Kidney (tissue), 14 donors: ENCODE results near the gene MMP3. TPM values are rescaled to one million over a fixed set of nuclear protein-coding genes. Genes with fewer than 3 reads are reported as not detected.

Experiments used
- DNase-seq, 5 donors: peaks; one replicate each; pipeline ENCODE4 v3.0.0-alpha.2; 2013 to 2020
- FAIRE-seq: peaks from 2 replicates; lab custom pipeline; 2012; peaks lifted over from hg19 to GRCh38; lab: Jason Lieb, UNC
- H3K27ac ChIP-seq, 2 donors: one replicate each; pipeline ENCODE4 v1.7.0; 2013; ENCODE audit warnings: low read depth in 2 of 2, low read length in 2 of 2, inconsistent platforms in 1 of 2
- H3K27me3 ChIP-seq: one replicate; pipeline ENCODE4 v1.7.1; 2013; ENCODE audit warnings: low read length, inconsistent platforms; ENCODE audit not compliant: control insufficient read depth, insufficient read depth
- H3K36me3 ChIP-seq, 3 donors: one replicate each; pipeline versions ENCODE4 v1.7.0 to v1.7.1; 2013; ENCODE audit warnings: low read length in 3 of 3, control low read depth in 1 of 3, inconsistent platforms in 1 of 3; ENCODE audit not compliant: insufficient read depth in 3 of 3, control insufficient read depth in 2 of 3
- H3K4me1 ChIP-seq, 3 donors: one replicate each; pipeline versions ENCODE4 v1.7.0 to v1.7.1; 2013; ENCODE audit warnings: low read length in 3 of 3, inconsistent platforms in 1 of 3, low read depth in 1 of 3; ENCODE audit not compliant: control insufficient read depth in 2 of 3, insufficient read depth in 2 of 3
- H3K4me3 ChIP-seq, 3 donors: one replicate each; pipeline versions ENCODE4 v1.7.0 to v1.8.1; 2013; ENCODE audit warnings: low read length in 3 of 3, control low read depth in 1 of 3, inconsistent platforms in 1 of 3
- H3K9ac ChIP-seq, 3 donors: one replicate each; pipeline versions ENCODE4 v1.7.0 to v1.7.1; 2013; ENCODE audit warnings: low read length in 3 of 3, control low read depth in 1 of 3, inconsistent platforms in 1 of 3
- H3K9me3 ChIP-seq, 3 donors: one replicate each; pipeline versions ENCODE4 v1.7.0 to v1.7.1; 2013; ENCODE audit warnings: low read length in 3 of 3, control low read depth in 1 of 3, inconsistent platforms in 1 of 3; ENCODE audit not compliant: control insufficient read depth in 2 of 3, insufficient read depth in 1 of 3
- intact Hi-C: fragments of 100-400 bp; cut with DNase I; formaldehyde crosslinking; loops from one replicate; pipeline ENCODE4 v1.11.1; 2022
- polyA plus RNA-seq: library from polyadenylated mRNA; stranded (reverse); fragments of 350-450 nt; fragmentation: Illumina TruSeq; extraction: RNeasy Lipid Tissue Mini Kit (QIAGEN cat#74804); gene quantifications from one replicate; pipeline ENCODE4 v1.2.3, GENCODE V29; 2014; ENCODE audit warnings: low read depth, low replicate concordance; ENCODE audit not compliant: insufficient read depth
- total RNA-seq: library from RNA; stranded (reverse); fragmentation: NEBNext Ultra II Directional; extraction: Animal tissue kit (Norgen Biotek cat#: 25700); gene quantifications from one replicate; pipeline ENCODE4 v1.2.1, GENCODE V29; 2021
- TF ChIP-seq, protein P1 (sequence below): IDR thresholded peaks from 3 replicates; pipeline ENCODE4 v1.5.1; 2012; ENCODE audit warnings: mild to moderate bottlenecking, moderate library complexity, borderline replicate concordance; ENCODE audit not compliant: insufficient read depth; ENCODE audit errors: extremely low read depth
- donor health status: control.
- donor health status: control.
- donor health status: control.
- donor health status: control.
- donor health status: control.
- donor health status: DM: yes; HTN: yes; CAD: no.
- donor health status: Normal renal cell carcinoma (clear cell type).

MMP3 gene
- total and polyA plus RNA-seq, 2 donors from 2014 or later = 0.44 TPM; not detected in 1

DNA sequence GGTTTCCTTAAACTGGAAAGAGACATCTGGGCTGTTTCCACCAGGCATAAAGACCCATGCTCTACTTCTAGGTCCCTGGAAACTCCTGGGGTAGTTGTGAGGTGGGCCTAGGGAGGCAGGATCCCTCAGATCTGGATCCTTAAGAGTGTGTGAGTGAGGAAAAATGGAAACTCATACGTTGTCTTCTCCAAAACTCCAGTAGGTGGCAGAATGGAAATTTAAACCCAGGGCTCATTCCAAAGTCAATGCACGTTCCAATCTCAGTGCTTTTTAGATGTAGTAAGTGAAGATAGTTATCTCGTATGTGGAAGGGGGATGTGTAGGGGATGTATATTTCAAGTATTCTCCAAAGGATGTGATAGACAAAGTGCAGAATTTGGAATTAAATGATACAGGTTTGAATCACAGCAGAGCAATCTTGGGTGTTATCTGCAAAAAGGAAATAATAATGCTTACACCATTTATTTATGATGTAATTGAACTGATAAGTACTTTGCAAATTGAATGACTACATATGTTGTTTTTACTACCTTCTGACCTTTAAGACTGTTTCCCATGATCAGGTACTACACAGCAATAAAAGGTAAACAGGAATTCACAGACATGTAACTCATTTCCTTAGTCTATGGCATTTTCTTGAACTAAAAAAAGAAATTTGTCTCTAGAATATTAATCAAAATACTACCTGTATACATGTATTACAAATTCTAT is 32.3 kb downstream of the MMP3 start:
- no peaks in the 10 kb centered on the region for H3K4me1 ChIP-seq
- H3K9me3 ChIP-seq = no peaks in the 10 kb centered on the region
- no peaks in the 10 kb centered on the region for H3K36me3 ChIP-seq
- FAIRE-seq = no peak
- no peak overlapping the region for H3K4me3 ChIP-seq
- TF ChIP-seq, protein P1, sequence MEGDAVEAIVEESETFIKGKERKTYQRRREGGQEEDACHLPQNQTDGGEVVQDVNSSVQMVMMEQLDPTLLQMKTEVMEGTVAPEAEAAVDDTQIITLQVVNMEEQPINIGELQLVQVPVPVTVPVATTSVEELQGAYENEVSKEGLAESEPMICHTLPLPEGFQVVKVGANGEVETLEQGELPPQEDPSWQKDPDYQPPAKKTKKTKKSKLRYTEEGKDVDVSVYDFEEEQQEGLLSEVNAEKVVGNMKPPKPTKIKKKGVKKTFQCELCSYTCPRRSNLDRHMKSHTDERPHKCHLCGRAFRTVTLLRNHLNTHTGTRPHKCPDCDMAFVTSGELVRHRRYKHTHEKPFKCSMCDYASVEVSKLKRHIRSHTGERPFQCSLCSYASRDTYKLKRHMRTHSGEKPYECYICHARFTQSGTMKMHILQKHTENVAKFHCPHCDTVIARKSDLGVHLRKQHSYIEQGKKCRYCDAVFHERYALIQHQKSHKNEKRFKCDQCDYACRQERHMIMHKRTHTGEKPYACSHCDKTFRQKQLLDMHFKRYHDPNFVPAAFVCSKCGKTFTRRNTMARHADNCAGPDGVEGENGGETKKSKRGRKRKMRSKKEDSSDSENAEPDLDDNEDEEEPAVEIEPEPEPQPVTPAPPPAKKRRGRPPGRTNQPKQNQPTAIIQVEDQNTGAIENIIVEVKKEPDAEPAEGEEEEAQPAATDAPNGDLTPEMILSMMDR = peak; percentile 30
- intact Hi-C loops = no loop called here
- H3K27me3 ChIP-seq = no peaks in the 10 kb centered on the region
- no peak overlapping the region for H3K27ac ChIP-seq
- no peak overlapping the region for H3K9ac ChIP-seq
- DNase-seq = peak in 2 of 5 donors; percentile 26 to 40

DNA sequence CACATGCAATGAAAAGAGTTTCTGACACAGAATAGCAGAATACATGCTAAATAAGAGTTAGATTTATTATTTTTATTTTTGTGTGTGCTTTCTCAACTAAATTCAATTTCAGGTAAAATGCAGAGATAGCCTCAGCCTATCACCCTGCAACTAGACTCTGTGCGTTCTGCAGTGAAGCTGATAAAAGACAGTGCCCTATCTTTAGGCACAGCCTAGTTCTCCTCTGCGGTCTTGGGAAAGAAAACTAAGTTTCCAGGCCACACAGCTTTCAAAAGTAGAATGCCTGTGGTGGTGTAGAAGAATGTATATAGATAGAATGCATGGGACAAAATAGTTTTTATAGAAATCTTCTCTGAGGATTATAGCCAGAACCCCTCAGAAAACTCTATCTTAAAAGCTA is 33.4 kb downstream of the MMP3 start:
- H3K4me1 ChIP-seq = no peaks in the 10 kb centered on the region
- no peak overlapping the region for H3K27ac ChIP-seq
- H3K36me3 ChIP-seq = no peaks in the 10 kb centered on the region
- H3K9ac ChIP-seq = no peak overlapping the region
- H3K4me3 ChIP-seq = no peak overlapping the region
- no peak for FAIRE-seq
- intact Hi-C loops = no loop called here
- DNase-seq = no peak
- TF ChIP-seq, protein P1 = no peak
- no peaks in the 10 kb centered on the region for H3K9me3 ChIP-seq
- no peaks in the 10 kb centered on the region for H3K27me3 ChIP-seq

DNA sequence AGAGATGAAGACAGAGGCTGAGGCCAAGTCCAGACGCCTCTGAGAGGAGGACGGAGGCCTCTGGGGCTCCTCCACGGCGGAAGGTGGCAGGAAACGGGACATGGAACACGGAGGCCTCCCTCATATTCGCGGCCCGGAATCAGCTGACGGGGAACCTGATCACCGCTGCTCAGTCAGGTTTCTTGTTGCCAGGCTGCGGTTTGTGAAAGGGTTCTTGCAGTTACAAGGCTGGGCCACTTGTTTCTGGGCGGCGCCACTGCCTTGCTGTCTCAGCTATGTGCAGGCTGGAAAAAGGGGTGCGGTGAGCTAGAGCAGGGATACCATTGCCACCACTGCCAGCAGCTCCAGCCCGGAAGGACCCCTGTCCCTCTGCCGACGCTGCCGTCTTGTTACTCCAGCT is 35.5 kb downstream of the MMP3 start:
- intact Hi-C loops = no loop called here
- H3K27ac ChIP-seq = no peak overlapping the region
- H3K27me3 ChIP-seq = no peaks in the 10 kb centered on the region
- DNase-seq (peak in 2 of 5 donors; percentile 17 to 32), FAIRE-seq (no peak)
- no peak overlapping the region for H3K4me3 ChIP-seq
- no peaks in the 10 kb centered on the region for H3K9me3 ChIP-seq
- TF ChIP-seq, protein P1 = no peak
- no peaks in the 10 kb centered on the region for H3K36me3 ChIP-seq
- H3K9ac ChIP-seq = no peak overlapping the region
- no peaks in the 10 kb centered on the region for H3K4me1 ChIP-seq
